Stimulated activated naive CD4-positive, alpha-beta T cell treated with Interleukin-2 at 50 U/mL for 16 hours (primary cell): Measurements from ENCODE around the gene LRRC17.
"Not testable (repeated sequence)": the region's sequence is repeated elsewhere in the genome, so short reads cannot be mapped to it uniquely, and the experiment has no call there.

Source experiments
- DNase-seq: peaks from one replicate; lab custom pipeline; 2025; lab: John Stamatoyannopoulos, UW

The LRRC17 gene

GRCh38 chr7:102942868-102943267 lies 30.1 kb downstream of the LRRC17 start:
- DNase-seq = no peak

GRCh38 chr7:102943423-102944169 lies 30.8 kb downstream of the LRRC17 start:
- DNase-seq = no peak

- DNase-seq = no peak
Measured at GRCh38 chr7:102944241-102944640, 31.4 kb downstream of the LRRC17 start.

- no peak for DNase-seq
Measured at GRCh38 chr7:102951839-102952238, 39.0 kb downstream of the LRRC17 start.

GRCh38 chr7:102953406-102953805 lies 40.6 kb downstream of the LRRC17 start:
- DNase-seq = no peak

GRCh38 chr7:102954359-102954758 lies 41.6 kb downstream of the LRRC17 start:
- DNase-seq = not testable (repeated sequence)

GRCh38 chr7:102958004-102958403 lies 45.2 kb downstream of the LRRC17 start:
- DNase-seq = not testable (repeated sequence)

GRCh38 chr7:102961993-102962392 lies 49.2 kb downstream of the LRRC17 start:
- DNase-seq = not testable (repeated sequence)

GRCh38 chr7:102966465-102966864 lies 53.7 kb downstream of the LRRC17 start:
- no peak for DNase-seq

GRCh38 chr7:102967798-102968197 lies 55.0 kb downstream of the LRRC17 start:
- no peak for DNase-seq

GRCh38 chr7:102973096-102973802 lies 60.4 kb downstream of the LRRC17 start:
- DNase-seq = no peak

GRCh38 chr7:102974366-102975236 lies 61.8 kb downstream of the LRRC17 start:
- no peak for DNase-seq

GRCh38 chr7:102975854-102976253 lies 63.1 kb downstream of the LRRC17 start:
- DNase-seq = no peak

- DNase-seq = no peak
Measured at GRCh38 chr7:102976493-102976892, 63.7 kb downstream of the LRRC17 start.

GRCh38 chr7:102977586-102977985 lies 64.8 kb downstream of the LRRC17 start:
- DNase-seq = not testable (repeated sequence)

- no peak for DNase-seq
Measured at GRCh38 chr7:102978284-102978683, 65.5 kb downstream of the LRRC17 start.

- DNase-seq = no peak
Measured at GRCh38 chr7:102979670-102980069, 66.9 kb downstream of the LRRC17 start.

- DNase-seq = no peak
Measured at GRCh38 chr7:102981451-102981850, 68.7 kb downstream of the LRRC17 start.

- DNase-seq = no peak
Measured at GRCh38 chr7:102982235-102982634, 69.4 kb downstream of the LRRC17 start.

- no peak for DNase-seq
Measured at GRCh38 chr7:102983602-102984001, 70.8 kb downstream of the LRRC17 start.

GRCh38 chr7:102985176-102985783 lies 72.5 kb downstream of the LRRC17 start:
- no peak for DNase-seq

- no peak for DNase-seq
Measured at GRCh38 chr7:102988088-102988487, 75.3 kb downstream of the LRRC17 start.
